Mesendoderm (in vitro differentiated cells): Measurements from ENCODE around the gene MRPL3. TPM values are rescaled to one million over a fixed set of nuclear protein-coding genes. Genes with fewer than 3 reads are reported as not detected.

ENCODE experiments used
- DNase-seq: peaks from one replicate; pipeline ENCODE4 v3.0.0; 2013
- H2AK5ac ChIP-seq: 2 replicates; pipeline ENCODE4 v1.6.1; 2013; ENCODE audit warnings: low read length, inconsistent platforms
- H2BK120ac ChIP-seq: 2 replicates; pipeline ENCODE4 v1.6.1; 2013; ENCODE audit warnings: low read depth, mild to moderate bottlenecking, low read length, moderate library complexity, mixed read lengths
- H2BK15ac ChIP-seq: replicated peaks from 2 replicates; pipeline ENCODE4 v1.6.1; 2013; ENCODE audit warnings: low read depth, mild to moderate bottlenecking, moderate library complexity
- H2BK5ac ChIP-seq: 2 replicates; pipeline ENCODE4 v1.6.1; 2013; ENCODE audit warnings: low read length, inconsistent platforms
- H3K18ac ChIP-seq: 2 replicates; pipeline ENCODE4 v1.6.1; 2013; ENCODE audit warnings: mild to moderate bottlenecking, low read length, mixed read lengths
- H3K23ac ChIP-seq: one replicate; pipeline ENCODE4 v1.6.1; 2013; ENCODE audit warnings: low read length
- H3K27ac ChIP-seq: 2 replicates; pipeline ENCODE4 v1.5.1; 2013; ENCODE audit warnings: low read depth, mild to moderate bottlenecking, inconsistent platforms, low read length, moderate library complexity
- H3K27me3 ChIP-seq: 2 replicates; pipeline ENCODE4 v1.6.1; 2013; ENCODE audit warnings: low read length, control low read depth, mild to moderate bottlenecking, inconsistent platforms; ENCODE audit not compliant: insufficient read depth, poor library complexity
- H3K36me3 ChIP-seq: 2 replicates; pipeline ENCODE4 v1.6.1; 2013; ENCODE audit warnings: low read length, inconsistent platforms; ENCODE audit not compliant: control insufficient read depth, insufficient read depth
- H3K4ac ChIP-seq: one replicate; pipeline ENCODE4 v1.6.1; 2013; ENCODE audit warnings: low read depth, mild to moderate bottlenecking, low read length, moderate library complexity
- H3K4me1 ChIP-seq: 2 replicates; pipeline ENCODE4 v1.6.1; 2013; ENCODE audit warnings: low read depth, low read length, inconsistent platforms; ENCODE audit not compliant: control insufficient read depth
- H3K4me2 ChIP-seq: 2 replicates; pipeline ENCODE4 v1.6.1; 2013; ENCODE audit warnings: low read length
- H3K4me3 ChIP-seq: 2 replicates; pipeline ENCODE4 v1.5.1; 2013; ENCODE audit warnings: mild to moderate bottlenecking, low read length
- H3K56ac ChIP-seq: one replicate; pipeline ENCODE4 v1.6.1; 2013; ENCODE audit warnings: low read length
- H3K79me1 ChIP-seq: 2 replicates; pipeline ENCODE4 v1.6.1; 2013; ENCODE audit warnings: low read length, inconsistent platforms
- H3K79me2 ChIP-seq: 2 replicates; pipeline ENCODE4 v1.6.1; 2013; ENCODE audit warnings: mild to moderate bottlenecking, low read length; ENCODE audit not compliant: control insufficient read depth, insufficient read depth
- H3K9ac ChIP-seq: 2 replicates; pipeline ENCODE4 v1.6.1; 2013; ENCODE audit warnings: low read length, inconsistent platforms
- H4K5ac ChIP-seq: one replicate; pipeline ENCODE4 v1.6.1; 2013; ENCODE audit warnings: low read length
- H4K8ac ChIP-seq: one replicate; pipeline ENCODE4 v1.6.1; 2013; ENCODE audit warnings: low read depth, mild to moderate bottlenecking, control low read depth, low read length, moderate library complexity
- WGBS: extraction: QIAGEN DNeasy Blood & Tissue Kit; methylation state at CpG from one replicate; pipeline ENCODE4 v1.1.7; 2013; ENCODE audit warnings: low lambda C conversion rate, missing lambda C conversion rate; ENCODE audit not compliant: insufficient coverage; ENCODE audit errors: extremely low coverage; 5-methylcytosine and 5-hydroxymethylcytosine counted together
- polyA plus RNA-seq, 2 experiments: library from polyadenylated mRNA; stranded (reverse); fragments of 200-250 nt; gene quantifications; one replicate each; pipeline ENCODE4 v1.2.3, GENCODE V29; 2013

The MRPL3 gene
- polyA plus RNA-seq (2013, experiment 1 of 2) = 248 TPM
- 248 TPM for polyA plus RNA-seq (2013, experiment 2 of 2)

GRCh38 chr3:131502530-131503319 is at the start of gene MRPL3:
Gene MRPL3, minus strand, starts transcription at chr3:131502971. Its CDS starts 150 bp downstream, at chr3:131502821.
- Histone ChIP-seq H2AK5ac (peak within 1 kb of the TSS; percentile 94), H2BK15ac (no peak within 1 kb of the TSS), H2BK5ac (peak within 1 kb of the TSS; percentile 83), H3K27me3 (no peaks in the 10 kb centered on the region), H3K9ac (peak within 1 kb of the TSS; percentile 100), H3K4me1 (peaks cover 3% of the 10 kb centered on the region), H4K8ac (peak within 1 kb of the TSS; percentile 98), H3K18ac (peak within 1 kb of the TSS; percentile 0), H4K5ac (peak within 1 kb of the TSS; percentile 98), H3K23ac (peak within 1 kb of the TSS; percentile 92), H2BK120ac (no peak within 1 kb of the TSS), H3K79me1 (peaks cover 4% of the 10 kb centered on the region), H3K27ac (no peak within 1 kb of the TSS), H3K36me3 (peaks cover 1% of the 10 kb centered on the region), H3K4ac (peak within 1 kb of the TSS; percentile 21), H3K79me2 (peaks cover 26% of the 10 kb centered on the region), H3K56ac (peak within 1 kb of the TSS; percentile 99), H3K4me3 (peak within 1 kb of the TSS; percentile 100), H3K4me2 (peak within 1 kb of the TSS; percentile 95)
- DNase-seq = peak; percentile 93
- no CpG with 5 or more reads among the region's 47 CpGs for WGBS

GRCh38 chr3:131551761-131552160 is 49.0 kb upstream of the MRPL3 start:
- DNase-seq = no peak
- Histone ChIP-seq H3K4me2 (no peak overlapping the region), H2BK120ac (no peak overlapping the region), H2BK15ac (no peak overlapping the region), H3K4me3 (no peak overlapping the region), H3K27me3 (no peaks in the 10 kb centered on the region), H3K9ac (no peak overlapping the region), H3K79me2 (no peaks in the 10 kb centered on the region), H2BK5ac (no peak overlapping the region), H3K18ac (no peak overlapping the region), H3K4ac (no peak overlapping the region), H2AK5ac (no peak overlapping the region), H3K56ac (no peak overlapping the region), H4K8ac (no peak overlapping the region), H3K4me1 (peaks cover 2% of the 10 kb centered on the region), H3K79me1 (no peaks in the 10 kb centered on the region), H3K23ac (no peak overlapping the region), H3K36me3 (no peaks in the 10 kb centered on the region), H3K27ac (no peak overlapping the region), H4K5ac (no peak overlapping the region)
- WGBS = no CpG with 5 or more reads among the region's 4 CpGs

GRCh38 chr3:131550562-131551465 is 48.0 kb upstream of the MRPL3 start:
- Histone ChIP-seq H3K27me3 (no peaks in the 10 kb centered on the region), H3K4me3 (no peak overlapping the region), H3K23ac (no peak overlapping the region), H3K79me2 (no peaks in the 10 kb centered on the region), H3K4me1 (peaks cover 2% of the 10 kb centered on the region), H2BK120ac (no peak overlapping the region), H3K27ac (no peak overlapping the region), H3K9ac (no peak overlapping the region), H2BK5ac (peak overlapping the region; percentile 20), H2BK15ac (no peak overlapping the region), H3K4ac (no peak overlapping the region), H4K8ac (no peak overlapping the region), H3K79me1 (no peaks in the 10 kb centered on the region), H3K18ac (no peak overlapping the region), H3K36me3 (no peaks in the 10 kb centered on the region), H2AK5ac (peak overlapping the region; percentile 33), H3K56ac (no peak overlapping the region), H3K4me2 (no peak overlapping the region), H4K5ac (no peak overlapping the region)
- no peak for DNase-seq
- no CpG with 5 or more reads among the region's 4 CpGs for WGBS

- H2BK5ac ChIP-seq = no peak overlapping the region
- H2BK15ac ChIP-seq = no peak overlapping the region
- no peak overlapping the region for H3K23ac ChIP-seq
- no peaks in the 10 kb centered on the region for H3K79me1 ChIP-seq
- H2BK120ac ChIP-seq = no peak overlapping the region
- no CpG with 5 or more reads among the region's 1 CpG for WGBS
- no peak overlapping the region for H3K4me3 ChIP-seq
- no peak overlapping the region for H3K9ac ChIP-seq
- no peak overlapping the region for H4K8ac ChIP-seq
- peaks cover 2% of the 10 kb centered on the region for H3K4me1 ChIP-seq
- no peak overlapping the region for H4K5ac ChIP-seq
- H3K27me3 ChIP-seq = no peaks in the 10 kb centered on the region
- no peak overlapping the region for H3K18ac ChIP-seq
- no peak overlapping the region for H3K56ac ChIP-seq
- H3K27ac ChIP-seq = no peak overlapping the region
- H3K36me3 ChIP-seq = no peaks in the 10 kb centered on the region
- H2AK5ac ChIP-seq = no peak overlapping the region
- H3K79me2 ChIP-seq = no peaks in the 10 kb centered on the region
- no peak overlapping the region for H3K4me2 ChIP-seq
- H3K4ac ChIP-seq = no peak overlapping the region
- peak; percentile 16 for DNase-seq
Measured at GRCh38 chr3:131549340-131549739, 46.6 kb upstream of the MRPL3 start.

GRCh38 chr3:131547585-131547984 is 44.8 kb upstream of the MRPL3 start:
- H3K27ac ChIP-seq = no peak overlapping the region
- H3K56ac ChIP-seq = no peak overlapping the region
- H3K23ac ChIP-seq = no peak overlapping the region
- no peak overlapping the region for H4K5ac ChIP-seq
- no peak overlapping the region for H3K18ac ChIP-seq
- H4K8ac ChIP-seq = no peak overlapping the region
- H3K36me3 ChIP-seq = no peaks in the 10 kb centered on the region
- H3K4ac ChIP-seq = no peak overlapping the region
- no peaks in the 10 kb centered on the region for H3K79me2 ChIP-seq
- no peak overlapping the region for H2AK5ac ChIP-seq
- no peak for DNase-seq
- H2BK120ac ChIP-seq = no peak overlapping the region
- H2BK15ac ChIP-seq = peak overlapping the region; percentile 36
- WGBS = no CpG with 5 or more reads among the region's 1 CpG
- H3K4me1 ChIP-seq = peaks cover 2% of the 10 kb centered on the region
- H2BK5ac ChIP-seq = no peak overlapping the region
- H3K27me3 ChIP-seq = no peaks in the 10 kb centered on the region
- no peaks in the 10 kb centered on the region for H3K79me1 ChIP-seq
- H3K4me2 ChIP-seq = no peak overlapping the region
- H3K9ac ChIP-seq = no peak overlapping the region
- no peak overlapping the region for H3K4me3 ChIP-seq
